Fibroblast of villous mesenchyme (primary cell): ENCODE measurements around the gene SDHAF1. TPM values are rescaled to one million over a fixed set of nuclear protein-coding genes. Genes with fewer than 3 reads are reported as not detected.
A peak's percentile ranks its signal among the peaks of the same experiment; 100 is the strongest.

Source experiments
- DNase-seq: peaks from one replicate; pipeline ENCODE4 v3.0.0-alpha.2; 2010; ENCODE audit warnings: low read depth
- H3K4me3 ChIP-seq: 2 replicates; pipeline ENCODE4 v1.5.1; 2011; ENCODE audit warnings: low read depth, mild to moderate bottlenecking, low read length
- CTCF ChIP-seq: IDR thresholded peaks from 2 replicates; pipeline ENCODE4 v1.5.1; 2012; ENCODE audit warnings: low read depth, mild to moderate bottlenecking, low read length; ENCODE audit not compliant: insufficient read depth
- total RNA-seq: library from RNA; depleted of rRNA; stranded (reverse); fragments of >200 nt; gene quantifications from 2 replicates; pipeline ENCODE4 v1.2.3, GENCODE V29; 2012

The SDHAF1 gene
- total RNA-seq, 1 donor: 12.5 TPM

- DNase-seq: no peak
- no peak for TF ChIP-seq CTCF
- no peak overlapping the region for H3K4me3 ChIP-seq
Observed at GRCh38 chr19:35992907-35993765, 1.9 kb upstream of the SDHAF1 start.

- DNase-seq: no peak
- peak overlapping the region; percentile 61 for H3K4me3 ChIP-seq
- peak; percentile 3 for TF ChIP-seq CTCF
Observed at GRCh38 chr19:35993923-35994598, 927 bp upstream of the SDHAF1 start.

- DNase-seq: no peak
- H3K4me3 ChIP-seq: no peak overlapping the region
- TF ChIP-seq CTCF: no peak
Observed at GRCh38 chr19:35996777-35997176, 1.8 kb downstream of the SDHAF1 start.

- no peak overlapping the region for H3K4me3 ChIP-seq
- TF ChIP-seq CTCF: no peak
- DNase-seq: no peak
Observed at GRCh38 chr19:36001605-36002004, 6.6 kb downstream of the SDHAF1 start.

GRCh38 chr19:36003284-36003683, 8.3 kb downstream of the SDHAF1 start:
- DNase-seq: no peak
- no peak overlapping the region for H3K4me3 ChIP-seq
- TF ChIP-seq CTCF: no peak

GRCh38 chr19:36006955-36007354, 12.0 kb downstream of the SDHAF1 start:
- H3K4me3 ChIP-seq: no peak overlapping the region
- DNase-seq: no peak
- no peak for TF ChIP-seq CTCF
